Suprapubic skin (tissue), 4 donors: Measurements from ENCODE around the gene USP19. TPM values are rescaled to one million over a fixed set of nuclear protein-coding genes. Genes with fewer than 3 reads are reported as not detected.

Experiments used
- DNase-seq, 2 donors: peaks; one replicate each; pipeline ENCODE4 v3.0.0-alpha.2; 2019; ENCODE audit warnings: low spot score in 2 of 2
- H3K27ac ChIP-seq: fragments of 200-600 bp; sonication (generic); one replicate; pipeline ENCODE4 v1.5.1; 2019
- H3K27me3 ChIP-seq: fragments of 200-600 bp; sonication (generic); one replicate; pipeline ENCODE4 v1.5.1; 2019
- H3K36me3 ChIP-seq: fragments of 200-600 bp; sonication (generic); one replicate; pipeline ENCODE4 v1.5.1; 2019
- H3K4me1 ChIP-seq: fragments of 200-600 bp; sonication (generic); one replicate; pipeline ENCODE4 v1.5.1; 2019
- H3K4me3 ChIP-seq: fragments of 200-600 bp; sonication (generic); one replicate; pipeline ENCODE4 v1.5.1; 2019; ENCODE audit warnings: mild to moderate bottlenecking
- H3K9me3 ChIP-seq: fragments of 200-600 bp; sonication (generic); one replicate; pipeline ENCODE4 v1.5.1; 2019
- EP300 ChIP-seq: sonication (generic); formaldehyde crosslinking; IDR thresholded peaks from one replicate; pipeline ENCODE4 v1.6.1; 2017; ENCODE audit warnings: antibody characterized with exemption
- POLR2A ChIP-seq, 2 donors: fragments of 450-650 bp; IDR thresholded peaks; one replicate each; pipeline ENCODE4 v1.6.1; 2017; ENCODE audit warnings: antibody characterized with exemption in 2 of 2, mild to moderate bottlenecking in 2 of 2, moderate library complexity in 2 of 2
- POLR2AphosphoS5 ChIP-seq, 3 donors: sonication (generic); formaldehyde crosslinking; IDR thresholded peaks; one replicate each; pipeline ENCODE4 v1.6.1; 2017; ENCODE audit warnings: antibody characterized with exemption in 3 of 3
- WGBS: methylation state at CpG from one replicate; pipeline ENCODE4 v1.1.5; 2018; 5-methylcytosine and 5-hydroxymethylcytosine counted together
- total RNA-seq, 4 donors: library from RNA; depleted of rRNA; stranded (reverse); fragments of >200 nt; gene quantifications; one replicate each; pipeline ENCODE4 v1.1.0, GENCODE V29; 2016
- TF ChIP-seq, protein P1 (sequence below), 2 donors: fragments of 200-600 bp in 1 of 2; fragments of 450-650 bp in 1 of 2; sonication (generic) in 1 of 2; IDR thresholded peaks; one replicate each; pipeline ENCODE4 v1.5.1; 2016 to 2019; ENCODE audit warnings: antibody characterized with exemption in 2 of 2, mild to moderate bottlenecking in 1 of 2, moderate library complexity in 1 of 2

The USP19 gene
- total RNA-seq, 4 donors from 2014 or later: 46.1 to 82.1 (median 76.0) TPM

- TF ChIP-seq POLR2A (IDR thresholded peaks at IDR 0.05) (no peak), EP300 (no peak), POLR2AphosphoS5 (IDR thresholded peaks at IDR 0.05) (no peak)
- TF ChIP-seq, protein P1, sequence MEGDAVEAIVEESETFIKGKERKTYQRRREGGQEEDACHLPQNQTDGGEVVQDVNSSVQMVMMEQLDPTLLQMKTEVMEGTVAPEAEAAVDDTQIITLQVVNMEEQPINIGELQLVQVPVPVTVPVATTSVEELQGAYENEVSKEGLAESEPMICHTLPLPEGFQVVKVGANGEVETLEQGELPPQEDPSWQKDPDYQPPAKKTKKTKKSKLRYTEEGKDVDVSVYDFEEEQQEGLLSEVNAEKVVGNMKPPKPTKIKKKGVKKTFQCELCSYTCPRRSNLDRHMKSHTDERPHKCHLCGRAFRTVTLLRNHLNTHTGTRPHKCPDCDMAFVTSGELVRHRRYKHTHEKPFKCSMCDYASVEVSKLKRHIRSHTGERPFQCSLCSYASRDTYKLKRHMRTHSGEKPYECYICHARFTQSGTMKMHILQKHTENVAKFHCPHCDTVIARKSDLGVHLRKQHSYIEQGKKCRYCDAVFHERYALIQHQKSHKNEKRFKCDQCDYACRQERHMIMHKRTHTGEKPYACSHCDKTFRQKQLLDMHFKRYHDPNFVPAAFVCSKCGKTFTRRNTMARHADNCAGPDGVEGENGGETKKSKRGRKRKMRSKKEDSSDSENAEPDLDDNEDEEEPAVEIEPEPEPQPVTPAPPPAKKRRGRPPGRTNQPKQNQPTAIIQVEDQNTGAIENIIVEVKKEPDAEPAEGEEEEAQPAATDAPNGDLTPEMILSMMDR (IDR thresholded peaks at IDR 0.05): no peak
- H3K27ac ChIP-seq: no peak overlapping the region
- peaks cover 19% of the 10 kb centered on the region for H3K4me1 ChIP-seq
- no peak for DNase-seq
- no peaks in the 10 kb centered on the region for H3K27me3 ChIP-seq
- 92% methylated on average over 9 of the region's 11 CpGs for WGBS
- no peak overlapping the region for H3K4me3 ChIP-seq
- no peaks in the 10 kb centered on the region for H3K9me3 ChIP-seq
- peaks cover 64% of the 10 kb centered on the region for H3K36me3 ChIP-seq
Measured at GRCh38 chr3:49100046-49100615, 20.5 kb downstream of the USP19 start.

DNA sequence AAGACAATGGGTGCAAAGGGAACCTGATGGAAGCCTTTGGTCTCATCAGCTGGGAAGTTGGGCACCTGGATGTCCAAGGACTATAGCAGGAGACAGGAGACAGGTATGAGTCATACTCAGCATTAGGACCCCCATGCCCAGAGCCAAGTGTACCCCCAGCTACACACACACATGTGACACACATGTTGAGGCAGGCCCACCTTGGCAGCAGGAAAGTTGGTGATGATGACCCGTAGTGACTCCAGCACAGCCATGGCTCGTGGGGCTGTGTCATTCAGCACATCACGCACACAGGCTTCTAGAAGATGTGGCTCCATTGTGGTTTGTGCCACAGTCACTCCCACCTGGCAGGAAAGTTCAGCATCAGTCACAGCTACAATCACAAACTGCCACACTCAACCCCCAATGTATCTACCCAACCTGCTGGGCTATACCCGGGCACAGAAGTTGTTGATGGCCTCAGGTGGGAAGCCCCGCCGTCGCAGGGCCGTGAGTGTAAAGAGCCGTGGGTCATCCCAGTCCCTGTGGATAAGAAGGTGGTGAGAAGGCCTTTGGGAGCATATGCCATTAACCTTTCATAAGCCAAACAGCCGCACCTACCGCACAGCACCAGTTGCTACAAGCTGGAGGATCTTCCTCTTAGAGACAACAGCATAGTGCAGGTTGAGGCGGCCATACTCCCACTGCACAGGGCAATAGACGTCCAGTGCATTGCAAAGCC lies 21.6 kb downstream of the USP19 start:
- Histone ChIP-seq H3K4me1 (peaks cover 20% of the 10 kb centered on the region), H3K36me3 (peaks cover 64% of the 10 kb centered on the region), H3K4me3 (no peak overlapping the region), H3K27ac (no peak overlapping the region), H3K27me3 (no peaks in the 10 kb centered on the region), H3K9me3 (no peaks in the 10 kb centered on the region)
- WGBS: 89% methylated on average over 10 of the region's 13 CpGs
- DNase-seq: no peak
- TF ChIP-seq EP300 (no peak), POLR2A (IDR thresholded peaks at IDR 0.05) (no peak)
- TF ChIP-seq, protein P1 (IDR thresholded peaks at IDR 0.05): no peak

DNA sequence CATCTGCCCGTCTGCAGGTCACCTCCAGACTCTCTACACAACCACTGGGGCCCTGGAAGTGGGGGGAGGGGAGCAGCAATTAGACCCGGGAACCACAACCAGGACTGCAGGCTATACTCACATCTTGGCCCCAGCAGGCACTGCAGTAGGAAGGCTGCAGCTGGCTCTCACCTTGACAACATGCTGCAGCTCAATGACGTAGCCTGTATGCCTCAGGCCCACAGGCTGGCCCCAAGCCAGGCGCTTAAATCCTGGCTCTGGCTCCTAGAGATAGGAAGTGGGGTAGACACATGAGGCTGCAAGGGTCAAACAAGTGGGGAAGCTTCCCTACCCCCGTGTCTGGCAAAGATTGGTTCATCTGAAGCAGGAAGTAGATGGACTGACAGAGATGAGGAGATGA lies 22.2 kb downstream of the USP19 start:
- Histone ChIP-seq H3K9me3 (no peaks in the 10 kb centered on the region), H3K27ac (no peak overlapping the region), H3K4me3 (no peak overlapping the region), H3K4me1 (peaks cover 14% of the 10 kb centered on the region), H3K27me3 (no peaks in the 10 kb centered on the region), H3K36me3 (peaks cover 64% of the 10 kb centered on the region)
- no peak for DNase-seq
- no peak for TF ChIP-seq POLR2A (IDR thresholded peaks at IDR 0.05)
- no peak for TF ChIP-seq POLR2AphosphoS5 (IDR thresholded peaks at IDR 0.05)
- TF ChIP-seq, protein P1 (IDR thresholded peaks at IDR 0.05): no peak
- no peak for TF ChIP-seq EP300
- 78% methylated on average over 1 of the region's 5 CpGs for WGBS

DNA sequence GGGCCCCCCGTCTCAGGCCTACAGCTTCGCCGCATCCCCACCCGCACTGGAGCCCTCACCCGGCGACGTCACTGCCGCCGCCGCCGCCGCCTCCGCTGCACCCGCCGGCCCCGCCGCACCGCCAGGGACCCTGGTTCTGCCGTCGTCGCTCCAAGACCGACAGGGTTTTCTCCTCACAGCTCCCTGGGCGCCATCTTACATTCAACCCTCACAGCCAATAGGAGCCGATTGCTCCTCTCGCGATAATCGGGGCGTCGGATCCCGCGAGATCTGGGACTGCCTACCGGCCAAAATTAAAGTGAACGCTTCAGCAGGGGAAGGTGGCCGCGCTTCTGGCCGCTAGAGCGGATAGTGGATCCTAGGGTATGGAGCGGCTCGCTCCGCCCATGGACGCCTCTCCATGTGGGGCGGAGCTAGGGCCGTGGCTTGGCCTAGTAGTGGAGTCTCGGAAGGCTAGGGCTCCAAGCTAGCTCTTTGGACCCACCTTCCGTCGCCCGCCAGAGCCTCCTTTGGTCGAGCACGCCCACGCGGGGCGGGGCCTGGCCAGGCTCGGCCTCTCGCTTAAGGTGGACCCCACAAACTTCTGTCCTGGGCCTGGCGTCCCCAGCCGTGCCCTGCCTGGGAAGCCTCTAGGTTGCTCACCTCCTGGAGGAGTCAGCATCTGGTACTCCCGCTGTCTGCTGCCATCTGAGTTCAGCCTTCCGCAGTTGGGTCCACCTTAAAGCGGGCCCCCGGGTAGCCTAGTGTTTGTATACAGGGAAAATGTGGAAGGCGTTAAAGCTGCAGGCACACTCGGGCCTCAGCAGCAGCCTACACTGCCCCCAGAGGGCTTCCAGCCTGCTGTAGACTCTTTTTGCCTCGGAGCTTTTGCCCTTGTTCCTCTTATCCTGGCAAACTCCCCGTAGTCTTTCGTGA lies 26.5 kb downstream of the USP19 start, which contains the start of gene QRICH1:
TSS of gene QRICH1 (minus strand) at position 219 of the 915 bp plus-strand sequence. CDS start 17,054 bp downstream, outside the sequence.
- TF ChIP-seq POLR2A (IDR thresholded peaks at IDR 0.05) (peak in 1 of 2 donors; percentile 69), POLR2AphosphoS5 (IDR thresholded peaks at IDR 0.05) (peak in 2 of 3 donors; percentile 74 to 87), EP300 (no peak)
- TF ChIP-seq, protein P1 (IDR thresholded peaks at IDR 0.05): peak; percentile 27 to 63
- peak; percentile 98 to 99 for DNase-seq
- H3K4me1 ChIP-seq: peaks cover 43% of the 10 kb centered on the region
- H3K36me3 ChIP-seq: peaks cover 24% of the 10 kb centered on the region
- 0% methylated on average over 2 of the region's 65 CpGs for WGBS
- no peaks in the 10 kb centered on the region for H3K9me3 ChIP-seq
- no peaks in the 10 kb centered on the region for H3K27me3 ChIP-seq
- peak within 1 kb of the TSS; percentile 98 for H3K27ac ChIP-seq
- H3K4me3 ChIP-seq: peak within 1 kb of the TSS; percentile 81
